Activated effector memory CD4-positive, alpha-beta T cell treated with anti-CD3 and anti-CD28 coated beads, Interleukin-2, amount 50 U/mL, for 16 hours (primary cell): Measurements from ENCODE around the gene GSTM1.
"Not testable (repeated sequence)": the region's sequence is repeated elsewhere in the genome, so short reads cannot be mapped to it uniquely, and the experiment has no call there.

Source experiments
- DNase-seq: peaks from one replicate; pipeline ENCODE4 v3.0.0-alpha.2; 2020

The GSTM1 gene

GRCh38 chr1:109660691-109661026 lies 27.0 kb upstream of the GSTM1 start:
- DNase-seq = not testable (repeated sequence)

- no peak for DNase-seq
Observed at GRCh38 chr1:109661391-109661790, 26.2 kb upstream of the GSTM1 start.

DNA sequence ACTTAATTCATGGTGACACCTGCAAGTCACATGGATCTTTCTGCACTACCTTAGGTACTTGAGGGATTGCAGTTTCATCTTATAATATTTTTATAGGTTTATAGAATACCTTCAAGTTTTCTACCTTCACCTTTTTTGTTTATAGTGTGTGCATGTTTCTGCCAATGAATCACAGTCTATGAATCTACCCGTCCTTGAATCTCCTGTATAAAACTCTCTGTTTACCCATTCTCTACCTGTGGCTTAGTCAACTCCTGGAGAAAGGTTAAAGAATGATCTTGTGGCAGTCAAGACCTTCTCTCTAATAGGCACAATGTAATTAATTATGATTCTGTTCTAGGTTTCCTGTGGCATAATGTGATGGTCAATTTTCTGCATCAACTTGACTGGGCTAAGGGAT lies 22.9 kb upstream of the GSTM1 start:
- no peak for DNase-seq

- DNase-seq = peak; percentile 89
Observed at GRCh38 chr1:109667452-109668122, 20.0 kb upstream of the GSTM1 start, which contains the start of gene GSTM2. Gene GSTM2, plus strand, starts transcription at chr1:109668057. Its CDS starts 59 bp downstream, at chr1:109668116.

DNA sequence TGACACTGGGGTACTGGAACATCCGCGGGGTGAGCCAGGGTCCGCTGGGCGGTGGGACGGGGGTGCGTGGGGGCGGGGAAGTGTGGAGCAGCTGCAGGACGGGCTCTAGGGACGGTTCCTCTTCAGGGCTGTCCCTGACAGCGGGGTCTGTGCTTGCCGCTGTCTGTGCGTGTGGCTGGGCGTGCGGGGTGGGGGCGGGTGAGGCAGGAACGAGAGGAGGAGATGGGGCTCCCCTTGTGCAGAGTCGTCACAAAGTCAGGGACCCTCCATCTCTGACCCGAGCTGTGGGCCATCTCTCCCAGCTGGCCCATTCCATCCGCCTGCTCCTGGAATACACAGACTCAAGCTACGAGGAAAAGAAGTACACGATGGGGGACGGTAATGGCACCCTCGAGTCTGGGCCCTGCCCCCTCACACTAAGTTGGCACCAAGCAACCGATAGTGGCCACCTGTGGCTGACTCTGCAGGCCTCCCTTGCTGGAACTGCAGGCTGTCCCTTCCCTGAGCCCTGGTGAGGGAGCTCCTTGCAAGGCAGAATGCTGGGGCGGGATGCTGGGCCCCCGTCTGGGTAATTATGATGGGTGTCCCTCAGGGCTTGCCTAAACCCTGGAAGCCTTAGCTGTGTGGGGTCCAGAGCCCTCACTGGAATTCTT lies 19.4 kb upstream of the GSTM1 start:
- DNase-seq = no peak

DNA sequence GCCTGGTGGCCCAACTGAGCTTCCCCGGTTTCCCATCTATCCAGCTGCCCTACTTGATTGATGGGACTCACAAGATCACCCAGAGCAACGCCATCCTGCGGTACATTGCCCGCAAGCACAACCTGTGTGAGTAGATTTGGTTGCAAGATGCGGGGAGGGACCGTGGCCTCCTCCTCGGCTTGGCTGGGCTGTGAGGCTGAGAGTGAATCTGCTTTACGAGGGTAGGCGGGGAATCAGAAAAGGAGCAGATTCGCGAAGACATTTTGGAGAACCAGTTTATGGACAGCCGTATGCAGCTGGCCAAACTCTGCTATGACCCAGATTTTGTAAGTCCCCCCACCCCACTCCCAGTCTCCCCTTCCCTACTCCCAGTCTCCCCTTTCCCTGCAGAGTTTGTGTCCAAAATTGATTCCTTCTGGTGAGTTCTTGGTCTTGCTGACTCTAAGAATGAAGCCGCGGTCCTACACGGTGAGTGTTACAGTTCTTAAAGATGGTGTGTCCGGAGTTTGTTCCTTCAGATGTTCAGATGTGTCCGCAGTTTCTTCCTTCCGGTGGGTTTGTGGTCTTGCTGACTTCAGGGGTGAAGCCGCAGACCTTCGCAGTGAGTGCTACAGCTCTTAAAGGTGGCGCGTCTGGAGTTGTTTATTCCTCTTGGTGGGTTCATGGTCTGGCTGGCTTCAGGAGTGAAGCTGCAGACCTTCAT lies 18.2 kb upstream of the GSTM1 start:
- DNase-seq = no peak

DNA sequence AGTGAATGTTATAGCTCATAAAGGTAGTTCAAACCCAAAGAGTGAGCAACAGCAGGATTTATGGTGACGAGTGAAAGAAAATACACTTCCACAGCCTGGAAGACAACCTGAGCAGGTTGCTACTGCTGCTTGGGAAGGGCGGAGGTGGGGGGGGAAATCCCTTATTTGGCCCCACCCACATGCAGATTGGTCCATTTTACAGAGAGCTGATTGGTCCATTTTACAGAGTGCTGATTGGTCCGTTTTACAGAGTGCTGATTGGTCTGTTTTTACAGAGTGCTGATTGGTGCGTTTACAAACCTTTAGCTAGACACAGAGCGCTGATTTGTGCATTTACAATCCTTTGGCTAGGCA lies 17.7 kb upstream of the GSTM1 start:
- DNase-seq = not testable (repeated sequence)

GRCh38 chr1:109671067-109671466 lies 16.6 kb upstream of the GSTM1 start:
- DNase-seq = no peak

DNA sequence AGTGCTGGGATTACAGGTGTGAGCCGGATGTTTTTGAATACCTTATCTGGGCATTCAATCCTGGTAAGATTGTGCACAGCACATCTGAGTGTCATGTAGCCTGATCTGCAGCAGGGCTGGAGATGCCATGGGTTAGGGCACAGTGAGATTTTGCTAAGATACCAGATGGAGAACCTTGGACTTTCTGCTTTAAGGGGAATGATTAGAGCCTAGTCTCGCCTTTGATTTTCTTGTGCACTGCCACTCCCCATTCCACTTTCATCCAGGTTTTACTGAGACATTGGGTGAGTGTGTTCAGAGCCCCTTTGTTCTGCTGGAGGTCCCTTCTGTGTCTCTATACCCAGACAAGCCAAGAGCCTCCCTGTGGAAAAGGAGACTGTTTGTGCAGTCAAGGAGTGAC lies 13.8 kb upstream of the GSTM1 start:
- not testable (repeated sequence) for DNase-seq

DNA sequence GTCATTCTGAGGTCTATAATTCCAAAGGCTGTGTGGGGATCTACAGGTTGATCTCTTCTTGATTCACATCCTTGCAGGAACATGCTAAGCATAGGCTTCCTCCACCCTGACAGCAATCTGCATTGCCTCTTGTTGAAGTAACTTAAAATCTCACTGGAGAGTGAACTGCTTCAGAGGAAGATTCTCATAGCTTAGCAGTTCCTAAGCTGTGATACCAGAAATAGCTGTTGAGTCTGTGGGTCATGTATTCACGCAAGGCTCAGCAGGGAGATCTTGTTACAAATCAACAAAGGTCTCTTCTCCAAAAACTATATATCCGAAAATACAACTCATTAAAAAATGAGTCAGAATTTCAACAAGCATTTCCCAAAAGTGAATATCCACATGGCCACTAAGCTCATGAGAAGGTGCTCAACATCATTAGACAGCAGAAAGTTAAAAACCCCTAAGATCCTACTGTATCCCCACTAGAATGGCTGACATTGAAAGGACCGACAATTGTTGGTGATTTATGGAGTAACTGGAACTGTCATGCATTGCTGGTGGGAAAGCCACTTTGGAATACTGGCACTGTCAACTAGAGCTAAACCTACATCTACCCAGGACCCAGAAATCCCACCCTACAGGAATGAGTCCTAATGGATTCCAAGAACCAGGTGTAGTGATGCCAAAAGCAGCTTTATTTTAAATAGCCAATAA lies 10.8 kb upstream of the GSTM1 start:
- not testable (repeated sequence) for DNase-seq

DNA sequence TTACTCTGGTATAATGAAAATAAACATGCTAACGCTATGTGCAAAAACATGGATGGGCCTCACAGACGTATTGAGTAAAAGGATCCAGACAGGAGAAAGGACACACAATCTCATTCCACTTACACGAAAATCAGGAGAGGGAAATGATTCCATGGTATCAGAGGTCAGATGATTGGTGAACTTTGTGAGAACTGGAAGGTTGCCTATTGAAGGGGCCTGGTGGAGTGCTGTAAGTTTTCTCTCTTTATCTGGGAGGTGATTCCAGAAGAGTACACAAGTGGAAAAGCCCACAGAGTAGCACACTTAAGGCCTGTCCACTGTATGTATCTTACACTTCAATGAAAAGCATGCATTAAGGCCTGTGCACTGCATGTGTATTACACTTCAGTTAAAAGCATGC lies 10.2 kb upstream of the GSTM1 start:
- DNase-seq = no peak

GRCh38 chr1:109678637-109679036 lies 9.0 kb upstream of the GSTM1 start:
- not testable (repeated sequence) for DNase-seq

DNA sequence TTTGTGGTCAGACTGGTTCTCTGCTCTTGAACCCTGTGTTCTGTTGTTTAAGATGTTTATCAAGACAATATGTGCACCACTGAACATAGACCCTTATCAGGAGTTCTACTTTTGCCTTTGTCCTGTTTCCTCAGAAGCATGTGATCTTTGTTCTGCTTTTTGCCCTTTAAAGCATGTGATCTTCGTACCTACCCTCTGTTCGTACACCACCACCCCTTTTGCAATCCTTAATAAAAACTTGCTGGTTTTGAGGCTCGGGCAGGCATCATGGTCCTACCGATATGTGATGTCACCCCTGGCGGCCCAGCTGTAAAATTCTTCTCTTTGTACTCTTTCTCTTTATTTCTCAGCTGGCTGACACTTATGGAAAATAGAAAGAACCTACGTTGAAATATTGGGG lies 2.8 kb upstream of the GSTM1 start:
- DNase-seq = not testable (repeated sequence)

GRCh38 chr1:109685399-109685798 lies 2.2 kb upstream of the GSTM1 start:
- DNase-seq = not testable (repeated sequence)

DNA sequence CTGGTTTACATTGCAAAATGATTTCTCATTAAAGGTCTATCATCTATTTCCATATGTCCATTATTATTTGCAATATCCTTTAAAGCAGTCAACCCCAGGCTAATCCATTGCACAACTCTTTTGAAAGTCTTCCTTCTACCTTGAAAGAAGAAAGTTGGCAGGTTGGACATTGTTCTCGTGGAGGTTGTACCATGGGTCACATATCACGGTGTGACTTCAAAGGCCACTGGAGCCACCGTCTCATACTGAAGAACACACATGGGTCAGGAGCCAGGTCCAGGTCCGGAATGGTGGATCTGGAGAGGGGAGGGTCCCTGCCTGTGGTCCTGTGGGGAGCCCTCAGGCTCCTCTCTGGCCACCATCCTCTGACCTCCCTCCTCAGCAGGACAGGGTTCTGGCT lies 1.7 kb upstream of the GSTM1 start:
- DNase-seq = not testable (repeated sequence)

DNA sequence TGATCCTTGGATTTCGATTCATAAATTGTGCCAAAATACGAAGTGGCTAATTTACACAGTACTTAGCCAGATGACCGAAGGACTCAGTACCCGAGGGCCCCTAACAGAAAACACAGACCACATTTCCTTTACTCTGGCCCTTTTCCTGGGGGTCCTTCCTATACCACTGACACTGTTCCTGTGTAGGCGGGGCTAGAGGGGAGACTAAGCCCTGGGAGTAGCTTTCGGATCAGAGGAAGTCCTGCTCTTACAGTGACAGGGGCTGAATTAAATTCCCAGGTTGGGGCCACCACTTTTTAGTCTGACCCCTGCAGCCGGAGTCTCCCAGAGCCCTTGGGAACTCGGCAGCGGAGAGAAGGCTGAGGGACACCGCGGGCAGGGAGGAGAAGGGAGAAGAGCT lies 508 bp upstream of the GSTM1 start:
- not testable (repeated sequence) for DNase-seq

DNA sequence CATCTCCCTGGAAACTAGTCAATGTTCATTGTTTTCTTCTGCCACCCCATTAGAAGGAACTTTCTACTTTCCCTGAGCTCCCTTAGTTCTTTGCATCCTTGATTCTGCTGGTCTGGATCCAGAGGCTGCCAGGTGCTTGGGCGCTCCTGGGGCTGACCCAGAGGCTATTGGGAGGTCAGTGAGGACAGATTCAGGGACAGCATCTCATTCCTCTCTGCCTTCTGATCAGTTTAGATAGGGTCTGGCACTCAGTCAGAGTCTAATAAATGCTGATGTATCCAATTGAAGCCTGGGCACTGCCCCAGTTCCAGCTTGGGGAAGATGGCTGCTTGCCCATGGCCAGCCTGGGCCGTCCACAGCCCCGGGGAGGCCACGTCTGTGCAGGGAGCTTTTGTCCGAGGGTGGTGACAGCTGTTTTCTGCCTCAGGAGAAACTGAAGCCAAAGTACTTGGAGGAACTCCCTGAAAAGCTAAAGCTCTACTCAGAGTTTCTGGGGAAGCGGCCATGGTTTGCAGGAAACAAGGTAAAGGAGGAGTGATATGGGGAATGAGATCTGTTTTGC lies 2.3 kb downstream of the GSTM1 start:
- no peak for DNase-seq

DNA sequence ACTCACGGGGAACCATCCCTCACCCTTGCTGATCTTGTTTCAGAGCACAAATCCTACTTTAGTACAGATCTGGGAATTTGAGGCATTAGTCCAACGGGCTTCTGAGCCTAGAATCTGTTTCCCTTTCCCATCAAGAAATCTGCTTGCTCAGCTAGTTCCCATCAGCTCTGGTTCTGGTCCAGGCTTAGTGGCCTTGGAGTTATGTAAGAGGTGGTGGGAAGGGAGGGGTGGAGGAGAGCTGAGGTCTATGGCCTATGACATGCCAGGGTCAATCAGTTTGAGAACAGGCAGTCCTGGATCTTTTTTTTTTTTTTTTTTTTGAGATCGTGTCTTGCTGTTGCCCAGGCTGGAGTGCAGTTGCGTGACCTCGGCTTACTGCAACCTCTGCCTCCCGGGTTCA lies 4.1 kb downstream of the GSTM1 start:
- no peak for DNase-seq

GRCh38 chr1:109694400-109694799 lies 6.8 kb downstream of the GSTM1 start:
- not testable (repeated sequence) for DNase-seq

DNA sequence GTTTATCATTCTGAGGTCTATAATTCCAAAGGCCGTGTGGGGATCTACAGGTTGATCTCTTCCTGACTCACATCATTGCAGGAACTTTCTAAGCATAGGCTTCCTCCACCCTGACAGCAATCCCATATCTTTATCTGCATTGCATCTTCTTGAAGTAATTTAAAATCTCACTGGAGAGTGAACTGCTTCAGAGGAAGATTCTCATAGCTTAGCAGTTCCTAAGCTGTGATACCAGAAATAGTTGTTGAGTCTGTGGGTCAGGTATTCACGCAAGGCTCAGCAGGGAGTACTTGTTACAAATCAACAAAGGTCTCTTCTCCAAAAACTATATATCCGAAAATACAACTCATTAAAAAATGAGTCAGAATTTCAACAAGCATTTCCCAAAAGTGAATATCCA lies 7.5 kb downstream of the GSTM1 start:
- DNase-seq = not testable (repeated sequence)

- no peak for DNase-seq
Observed at GRCh38 chr1:109697066-109697465, 9.4 kb downstream of the GSTM1 start.

DNA sequence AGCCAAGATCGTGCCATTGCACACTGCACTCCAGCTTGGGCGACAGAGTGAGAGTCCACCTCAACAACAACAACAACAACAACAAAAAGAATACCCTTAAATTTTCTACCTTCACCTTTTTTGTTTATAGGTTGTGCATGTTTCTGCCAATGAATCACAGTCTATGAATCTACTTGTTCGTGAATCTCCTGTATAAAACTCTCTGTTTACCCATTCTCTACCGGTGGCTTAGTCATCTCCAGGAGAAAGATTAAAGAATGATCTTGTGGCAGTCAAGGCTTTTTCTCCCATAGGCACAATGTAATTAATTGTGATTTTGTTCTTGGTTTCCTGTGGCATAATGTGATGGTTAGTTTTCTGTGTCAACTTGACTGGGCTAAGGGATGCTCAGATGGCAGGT lies 10.2 kb downstream of the GSTM1 start:
- not testable (repeated sequence) for DNase-seq

DNA sequence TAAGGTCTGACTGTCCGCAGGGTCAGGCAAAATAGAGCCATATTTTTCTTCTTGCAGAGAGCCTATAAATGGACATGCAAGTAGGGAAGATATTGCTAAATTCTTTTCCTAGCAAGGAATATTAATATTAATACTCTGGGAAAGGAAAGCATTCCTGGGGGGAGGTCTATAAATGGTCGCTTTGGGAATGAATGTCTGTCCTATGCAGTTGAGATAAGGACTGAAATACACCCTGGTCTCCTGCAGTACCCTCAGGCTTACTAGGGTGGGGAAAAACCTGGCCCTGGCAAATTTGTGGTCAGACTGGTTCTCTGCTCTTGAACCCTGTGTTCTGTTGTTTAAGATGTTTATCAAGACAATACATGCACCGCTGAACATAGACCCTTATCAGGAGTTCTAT lies 15.3 kb downstream of the GSTM1 start:
- DNase-seq = not testable (repeated sequence)
